Astrocyte of the spinal cord (primary cell): Measurements from ENCODE around the gene NCOA3.

Experiments
- DNase-seq: peaks from one replicate; pipeline ENCODE4 v3.0.0; 2011; ENCODE audit warnings: low read depth, low spot score
- H3K4me3 ChIP-seq: 2 replicates; pipeline ENCODE4 v1.5.1; 2011; ENCODE audit warnings: low read depth, mild to moderate bottlenecking, low read length, moderate library complexity
- CTCF ChIP-seq: IDR thresholded peaks from 2 replicates; pipeline ENCODE4 v1.5.1; 2012; ENCODE audit warnings: low read depth, mild to moderate bottlenecking, low read length, inconsistent platforms
- in situ Hi-C: cut with HindIII; loops from 2 replicates; pipeline ENCODE4 v1.10.0; 2017; ENCODE audit warnings: low sequenced_read_pairs

The NCOA3 gene

GRCh38 chr20:47614703-47615309 is 113.1 kb downstream of the NCOA3 start:
- in situ Hi-C loops, result no loop called here
- no peak for TF ChIP-seq CTCF
- H3K4me3 ChIP-seq, result no peak overlapping the region
- DNase-seq, result no peak

GRCh38 chr20:47618479-47618878 is 116.8 kb downstream of the NCOA3 start:
- in situ Hi-C loops, result no loop called here
- no peak for DNase-seq
- TF ChIP-seq CTCF, result no peak
- H3K4me3 ChIP-seq, result no peak overlapping the region

GRCh38 chr20:47620808-47621805 is 119.4 kb downstream of the NCOA3 start:
- TF ChIP-seq CTCF, result peak; percentile 81
- peak; percentile 80 for DNase-seq
- in situ Hi-C loops, result no loop called here
- no peak overlapping the region for H3K4me3 ChIP-seq

- no peak overlapping the region for H3K4me3 ChIP-seq
- in situ Hi-C loops, result no loop called here
- no peak for TF ChIP-seq CTCF
- DNase-seq, result no peak
These were observed 120.5 kb downstream of the NCOA3 start for GRCh38 chr20:47622118-47622665.

GRCh38 chr20:47623206-47623605 is 121.5 kb downstream of the NCOA3 start:
- TF ChIP-seq CTCF, result no peak
- in situ Hi-C loops, result no loop called here
- no peak overlapping the region for H3K4me3 ChIP-seq
- no peak for DNase-seq

- no peak for DNase-seq
- TF ChIP-seq CTCF, result no peak
- in situ Hi-C loops, result no loop called here
- H3K4me3 ChIP-seq, result no peak overlapping the region
These were observed 125.9 kb downstream of the NCOA3 start for GRCh38 chr20:47627540-47627939.
